Iris pigment epithelial cell (primary cell): ENCODE measurements around the gene PGAM2.
A peak's percentile ranks its signal among the peaks of the same experiment; 100 is the strongest.
"Not testable (repeated sequence)": the region's sequence is repeated elsewhere in the genome, so short reads cannot be mapped to it uniquely, and the experiment has no call there.

Experiments used
- DNase-seq: peaks from one replicate; pipeline ENCODE4 v3.0.0-alpha.2; 2011; ENCODE audit warnings: low read depth

PGAM2 gene

GRCh38 chr7:44022796-44023467 lies 42.4 kb downstream of the PGAM2 start:
- DNase-seq: not testable (repeated sequence)

DNA sequence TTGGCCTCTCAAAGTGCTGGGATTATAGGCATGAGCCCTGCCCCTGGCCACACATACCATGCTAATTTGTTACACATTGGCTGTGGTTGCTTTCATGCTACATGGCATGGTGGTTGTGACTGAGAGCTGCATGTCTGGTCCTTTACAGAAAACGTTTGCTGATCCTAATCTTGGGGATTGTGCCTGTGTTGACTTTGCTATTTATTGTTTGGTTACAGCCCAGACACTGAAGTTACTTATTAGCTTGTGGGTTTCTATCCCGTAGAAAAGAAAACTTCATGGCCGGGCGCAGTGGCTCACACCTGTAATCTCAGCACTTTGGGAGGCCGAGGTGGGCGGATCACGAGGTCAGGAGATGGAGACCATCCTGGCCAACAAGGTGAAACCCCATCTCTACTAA lies 43.3 kb downstream of the PGAM2 start:
- not testable (repeated sequence) for DNase-seq

GRCh38 chr7:44019825-44020224 lies 45.5 kb downstream of the PGAM2 start:
- not testable (repeated sequence) for DNase-seq

DNA sequence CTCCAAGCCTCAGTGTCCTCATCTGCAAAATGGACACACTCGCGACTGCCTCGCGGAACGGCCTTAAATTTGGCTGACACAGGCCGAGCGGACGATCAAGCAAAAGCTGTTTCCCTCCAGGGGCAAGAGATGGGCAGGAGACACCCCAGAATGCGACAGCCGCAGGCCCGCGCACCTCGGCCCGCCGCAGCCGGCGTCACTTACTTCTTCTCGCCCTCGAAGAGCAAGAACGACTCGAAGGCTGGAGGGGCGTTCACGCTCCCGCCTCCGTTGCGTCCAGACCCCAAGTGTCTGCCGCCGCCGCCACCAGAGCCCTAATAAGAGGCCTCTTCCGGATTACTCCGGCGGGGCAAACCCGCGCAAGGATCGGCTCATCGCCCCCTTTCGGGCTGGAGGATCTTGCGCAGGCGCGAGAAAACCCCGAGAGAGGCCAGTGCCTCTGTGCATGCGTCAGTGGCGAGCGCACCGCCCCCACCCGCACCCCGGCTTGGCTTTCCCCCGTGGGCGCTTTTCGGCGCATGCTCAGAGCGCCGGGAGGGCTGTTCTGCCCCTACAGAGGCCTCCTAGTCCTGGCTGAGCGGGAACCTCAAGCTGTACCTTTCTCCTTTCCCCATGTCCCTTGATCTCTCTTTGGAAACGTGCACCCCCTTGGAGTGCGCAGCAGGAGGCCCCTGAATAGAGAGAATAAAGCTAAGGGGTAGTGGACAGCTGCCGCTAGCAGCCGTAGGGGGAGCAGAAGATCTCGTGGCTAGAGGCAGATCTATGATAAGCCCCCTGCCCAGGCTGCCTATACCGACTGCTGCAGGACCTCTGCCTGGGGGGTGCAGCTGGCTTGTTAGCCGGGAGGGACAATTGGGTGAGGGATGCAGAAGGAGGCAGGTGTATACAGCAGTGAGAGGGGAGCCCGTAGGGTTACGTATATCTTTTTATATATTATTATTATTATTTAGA lies 46.2 kb downstream of the PGAM2 start:
- peak; percentile 95 for DNase-seq

- not testable (repeated sequence) for DNase-seq
These were observed 50.3 kb downstream of the PGAM2 start for GRCh38 chr7:44015090-44015489.
